HG03457 (cell line): ENCODE results near the gene XCL2.
"Not testable (repeated sequence)": the region's sequence is repeated elsewhere in the genome, so short reads cannot be mapped to it uniquely, and the experiment has no call there.

Source experiments
- ATAC-seq: cut with Tn5 transposase; IDR thresholded peaks from one replicate; pipeline ENCODE4 v1.9.1; 2021; ENCODE audit warnings: moderate number of reproducible peaks; ENCODE audit not compliant: unreplicated experiment

Gene XCL2

GRCh38 chr1:168560370-168560769 lies 16.6 kb upstream of the XCL2 start:
- no peak for ATAC-seq

DNA sequence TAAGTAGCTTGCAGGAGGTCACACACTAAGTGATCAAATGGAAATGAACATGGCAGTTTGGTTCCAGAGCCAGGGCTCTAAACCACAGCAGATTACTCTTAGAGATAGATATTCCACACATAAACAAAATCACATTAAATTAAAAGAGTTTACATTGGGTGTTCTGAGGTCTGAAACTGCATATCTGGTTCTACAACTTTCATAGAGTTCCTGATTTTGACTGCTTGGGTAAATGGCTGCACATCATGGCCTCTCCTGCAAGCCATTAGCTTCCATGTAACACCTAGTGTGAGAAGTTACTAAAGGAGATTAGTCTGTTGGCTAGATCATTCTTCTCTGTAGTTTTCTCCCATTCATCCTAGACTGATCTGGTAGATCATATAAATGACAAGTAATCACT lies 12.8 kb upstream of the XCL2 start:
- ATAC-seq, result no peak

GRCh38 chr1:168555508-168556046 lies 11.8 kb upstream of the XCL2 start:
- ATAC-seq, result no peak

DNA sequence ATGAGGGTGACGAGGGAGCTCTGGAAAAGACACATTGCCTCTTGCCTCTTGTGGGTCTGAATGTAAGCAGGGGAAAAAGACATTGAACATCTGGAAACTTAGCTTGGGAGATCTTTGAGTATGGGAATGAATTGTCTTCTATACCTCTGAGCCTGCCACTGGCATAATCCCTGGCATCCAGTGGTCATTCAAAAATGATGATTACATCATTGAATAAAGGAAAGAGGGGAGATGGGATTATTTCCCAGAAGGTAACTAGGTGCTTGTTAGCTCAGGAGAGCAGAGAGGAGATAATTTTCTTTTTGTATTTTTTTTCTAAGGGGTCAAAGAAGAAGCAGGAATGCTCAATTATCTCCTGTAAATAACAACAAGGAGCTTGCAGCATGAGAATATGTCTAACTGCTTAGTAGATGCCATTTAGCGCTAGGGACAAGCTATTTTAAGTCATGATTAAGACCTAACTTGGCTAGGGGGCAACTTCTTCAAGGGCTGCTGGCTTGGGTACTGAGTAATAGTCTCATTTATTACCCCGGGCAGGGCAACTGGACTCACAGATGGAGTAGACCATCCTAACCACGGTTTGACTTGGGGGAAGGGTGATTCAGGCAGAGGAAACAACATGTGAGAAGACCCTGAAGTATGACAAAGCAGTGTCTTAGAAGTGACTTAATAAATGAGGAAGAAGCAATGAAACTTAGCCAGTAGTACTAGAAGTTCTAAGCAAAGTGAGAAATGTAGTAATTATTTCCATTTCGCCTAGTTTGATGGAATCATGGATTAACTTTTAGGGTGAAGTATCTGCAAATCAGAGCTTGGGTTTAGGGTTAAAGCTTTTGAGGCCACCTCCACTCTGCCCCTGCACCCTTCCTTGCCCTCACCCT lies 11.0 kb upstream of the XCL2 start:
- ATAC-seq, result no peak

- no peak for ATAC-seq
Observed at GRCh38 chr1:168553680-168554553, 10.1 kb upstream of the XCL2 start.

DNA sequence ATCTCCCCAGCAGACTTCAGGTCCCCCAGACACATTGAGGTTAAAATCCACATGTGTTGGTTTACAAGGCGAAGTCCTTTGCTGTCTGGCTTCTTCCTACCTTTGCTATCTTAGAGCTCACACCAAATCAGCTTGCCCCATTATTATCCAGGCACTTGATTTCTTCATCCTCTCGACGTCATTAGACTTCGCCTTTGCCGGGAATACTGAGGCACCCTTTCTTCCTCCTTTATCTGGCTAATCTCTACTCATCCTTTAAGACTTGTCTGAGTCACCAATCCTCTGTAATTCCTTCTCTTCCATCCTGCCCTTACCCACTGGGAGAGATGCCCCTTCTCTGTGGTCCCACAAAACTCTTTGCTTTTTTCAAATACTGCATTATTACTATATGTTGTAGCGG lies 9.2 kb upstream of the XCL2 start:
- no peak for ATAC-seq

GRCh38 chr1:168551688-168552087 lies 7.9 kb upstream of the XCL2 start:
- no peak for ATAC-seq

DNA sequence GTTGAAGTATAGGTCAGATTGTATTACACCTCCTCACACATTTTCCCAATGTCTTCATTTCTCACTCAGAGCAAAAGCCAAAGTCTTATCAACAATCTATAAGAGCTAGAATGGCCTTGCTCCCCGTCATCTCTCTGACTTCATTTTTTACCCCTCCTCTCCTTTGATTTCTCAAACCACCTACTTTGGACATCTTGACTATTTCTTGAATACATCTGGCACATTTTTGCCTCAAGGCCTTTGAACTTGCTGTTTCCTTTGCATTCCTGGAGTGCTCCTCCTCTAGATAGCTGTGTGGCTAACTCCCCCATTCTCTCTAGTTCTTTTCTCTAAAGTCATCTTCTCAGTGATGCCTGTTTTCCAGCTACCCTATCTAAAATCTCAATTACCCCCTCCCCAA lies 7.2 kb upstream of the XCL2 start:
- no peak for ATAC-seq

GRCh38 chr1:168546553-168546895 lies 2.7 kb upstream of the XCL2 start:
- ATAC-seq, result not testable (repeated sequence)

DNA sequence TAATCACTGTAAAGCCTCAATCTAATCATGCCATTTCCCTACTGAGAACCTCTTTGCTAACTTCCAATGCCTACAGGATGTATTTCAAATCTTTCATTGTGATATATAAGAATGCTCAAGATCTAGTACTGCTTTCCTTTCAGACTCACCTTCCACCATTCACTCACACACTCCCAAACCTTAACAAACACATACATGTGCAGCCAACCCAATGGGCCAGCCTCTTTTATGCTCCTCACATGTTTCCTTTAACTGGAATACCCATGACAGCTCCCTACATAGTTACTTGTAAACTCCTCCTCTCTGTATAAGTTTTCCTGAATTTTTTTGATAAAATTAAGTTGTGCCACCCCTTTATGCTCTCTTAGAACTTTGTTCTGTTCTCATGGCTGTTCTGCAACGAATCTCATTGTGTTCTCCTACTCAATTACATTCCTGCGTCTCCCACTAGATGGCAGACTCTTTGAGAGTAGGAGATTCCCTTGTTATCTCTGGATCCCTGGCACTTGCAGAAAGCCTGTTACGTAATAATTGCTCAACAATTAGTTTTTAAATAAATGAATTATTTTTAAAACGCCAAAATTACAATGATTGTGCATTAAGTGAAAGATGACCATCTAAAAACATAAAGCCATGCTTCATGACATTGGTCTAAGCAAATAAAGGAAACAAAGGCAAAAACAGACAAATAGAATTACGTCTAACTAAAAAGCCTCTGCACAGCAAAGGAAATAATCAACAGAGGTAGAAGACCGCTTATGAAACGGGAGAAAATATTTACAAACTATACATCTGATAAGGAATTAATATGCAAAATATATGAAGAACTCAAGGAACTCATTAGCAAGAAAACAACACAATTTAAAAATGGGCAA lies 2.1 kb upstream of the XCL2 start:
- not testable (repeated sequence) for ATAC-seq

DNA sequence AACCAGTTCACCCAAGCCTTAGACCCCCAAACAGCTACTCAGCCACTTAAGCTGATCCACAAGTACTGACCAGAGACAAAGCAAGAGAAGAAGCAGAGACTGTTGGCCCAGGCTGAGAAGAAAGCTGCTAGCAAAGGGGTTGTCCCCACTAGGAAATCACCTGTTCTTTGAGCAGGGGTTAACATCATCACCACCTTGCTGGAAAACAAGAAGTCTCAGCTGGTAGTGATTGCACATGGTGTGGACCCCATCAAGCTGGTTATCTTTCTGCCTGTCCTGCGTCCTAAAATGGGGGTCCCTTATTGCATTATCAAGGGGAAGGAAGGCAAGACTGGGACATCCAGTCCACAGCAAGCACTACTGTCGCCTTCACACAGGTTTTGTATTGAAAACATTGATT lies 819 bp downstream of the XCL2 start:
- ATAC-seq, result not testable (repeated sequence)

DNA sequence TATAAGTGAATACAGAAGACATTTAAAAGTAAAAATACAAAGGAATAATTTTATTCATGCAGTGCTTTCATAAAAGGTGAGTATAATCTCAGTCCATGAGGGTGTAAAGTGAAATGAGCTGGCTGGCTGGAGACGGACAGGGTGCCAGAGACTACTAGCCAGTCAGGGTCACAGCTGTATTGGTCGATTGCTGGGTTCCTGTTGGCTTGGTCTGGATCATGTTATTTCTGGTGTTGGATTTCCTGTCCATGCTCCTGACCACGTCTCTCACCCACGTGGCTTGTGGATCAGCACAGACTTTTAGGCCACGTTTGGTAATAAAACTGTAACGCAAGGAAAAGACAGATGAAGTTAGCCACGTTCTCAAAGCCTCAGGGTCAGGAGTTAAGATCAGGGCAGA lies 3.0 kb downstream of the XCL2 start:
- ATAC-seq, result not testable (repeated sequence)

DNA sequence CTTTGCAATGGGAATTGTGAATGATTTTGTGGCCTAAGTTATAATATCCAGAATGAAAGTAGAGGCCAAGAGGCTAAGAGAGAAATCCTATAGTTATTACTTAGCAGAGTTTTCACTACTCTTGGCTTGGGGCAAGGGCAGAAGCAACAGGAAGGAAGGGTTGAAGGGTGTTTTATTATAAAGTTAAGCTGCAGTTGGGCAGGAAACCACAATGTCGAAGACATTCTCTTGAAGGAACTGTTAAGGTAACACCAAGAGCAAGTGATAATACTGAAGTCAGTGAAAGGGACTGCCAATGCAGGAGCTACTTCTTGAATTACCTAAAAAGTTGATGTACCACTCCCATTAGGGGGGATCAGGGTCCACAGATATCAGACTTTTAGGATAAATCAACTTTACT lies 8.3 kb downstream of the XCL2 start:
- ATAC-seq, result no peak

GRCh38 chr1:168531615-168532345 lies 12.0 kb downstream of the XCL2 start:
- no peak for ATAC-seq

GRCh38 chr1:168529518-168529917 lies 14.3 kb downstream of the XCL2 start:
- ATAC-seq, result no peak

GRCh38 chr1:168521401-168522000 lies 22.3 kb downstream of the XCL2 start:
- no peak for ATAC-seq

DNA sequence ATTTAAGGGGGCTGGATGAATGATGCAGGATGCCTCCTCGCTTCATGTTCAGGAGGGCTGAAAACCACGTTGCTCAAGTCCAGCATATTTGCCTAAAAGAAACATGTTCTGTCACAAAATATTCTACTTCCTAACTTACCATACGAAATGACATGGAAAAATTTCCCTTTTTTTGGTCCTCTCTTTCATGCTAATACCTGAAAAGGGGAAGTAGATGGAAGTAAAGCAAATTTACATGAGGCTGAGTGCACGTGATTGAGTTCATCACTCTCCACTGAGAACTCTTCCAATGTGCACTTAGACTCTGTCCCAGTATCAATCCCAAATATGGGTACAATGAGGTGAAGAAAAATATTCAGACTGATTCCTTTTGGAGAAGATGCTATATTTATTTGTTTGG lies 23.0 kb downstream of the XCL2 start:
- no peak for ATAC-seq

GRCh38 chr1:168520052-168520751 lies 23.6 kb downstream of the XCL2 start:
- ATAC-seq, result no peak

GRCh38 chr1:168518813-168519212 lies 25.0 kb downstream of the XCL2 start:
- ATAC-seq, result no peak
